LNCAP (cell line): ENCODE data around the gene ERO1B.

Experiments used
- CTCF ChIP-seq: fragments of 450-650 bp; IDR thresholded peaks from 2 replicates; pipeline ENCODE4 v1.5.1; 2017; ENCODE audit warnings: mild to moderate bottlenecking

The ERO1B gene

GRCh38 chr1:236320214-236320613 lies 38.5 kb upstream of the ERO1B start:
- TF ChIP-seq CTCF = no peak

- no peak for TF ChIP-seq CTCF
Observed at GRCh38 chr1:236316437-236316836, 34.7 kb upstream of the ERO1B start.

- TF ChIP-seq CTCF = no peak
Observed at GRCh38 chr1:236315518-236315917, 33.8 kb upstream of the ERO1B start.

GRCh38 chr1:236315092-236315491 lies 33.3 kb upstream of the ERO1B start:
- TF ChIP-seq CTCF = no peak

GRCh38 chr1:236313427-236313826 lies 31.7 kb upstream of the ERO1B start:
- TF ChIP-seq CTCF = no peak

GRCh38 chr1:236311040-236311439 lies 29.3 kb upstream of the ERO1B start:
- no peak for TF ChIP-seq CTCF

- no peak for TF ChIP-seq CTCF
Observed at GRCh38 chr1:236308827-236309226, 27.1 kb upstream of the ERO1B start.

- TF ChIP-seq CTCF = no peak
Observed at GRCh38 chr1:236307435-236307834, 25.7 kb upstream of the ERO1B start.
